ENCODE data around the gene GANAB.
A peak's percentile ranks its signal among the peaks of the same experiment; 100 is the strongest.

GANAB gene

DNA sequence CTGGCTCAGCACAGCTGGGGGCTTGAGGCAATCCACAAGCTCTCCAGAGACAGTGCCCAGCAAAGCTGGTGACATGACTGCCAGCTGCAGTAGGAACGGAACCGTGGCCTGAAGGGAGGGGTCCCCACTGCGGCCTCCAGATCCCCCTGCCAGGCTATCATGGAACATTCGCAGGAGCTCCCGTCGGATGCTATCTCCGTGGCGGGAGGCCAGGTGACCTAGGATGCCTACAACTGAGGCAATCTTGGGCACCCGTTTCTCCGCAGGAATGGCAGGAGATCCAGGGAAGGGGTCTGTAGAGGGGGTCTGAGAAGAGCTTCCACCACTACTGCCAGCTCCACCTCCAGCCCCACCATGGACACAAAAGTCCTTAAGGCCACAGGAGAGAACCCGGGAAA lies 2.6 kb upstream of the GANAB start:
- peaks cover 46% of the 10 kb centered on the region for H3K79me2 ChIP-seq (ENCODE audit: control insufficient read depth, insufficient read depth, low read length, unreplicated experiment)

DNA sequence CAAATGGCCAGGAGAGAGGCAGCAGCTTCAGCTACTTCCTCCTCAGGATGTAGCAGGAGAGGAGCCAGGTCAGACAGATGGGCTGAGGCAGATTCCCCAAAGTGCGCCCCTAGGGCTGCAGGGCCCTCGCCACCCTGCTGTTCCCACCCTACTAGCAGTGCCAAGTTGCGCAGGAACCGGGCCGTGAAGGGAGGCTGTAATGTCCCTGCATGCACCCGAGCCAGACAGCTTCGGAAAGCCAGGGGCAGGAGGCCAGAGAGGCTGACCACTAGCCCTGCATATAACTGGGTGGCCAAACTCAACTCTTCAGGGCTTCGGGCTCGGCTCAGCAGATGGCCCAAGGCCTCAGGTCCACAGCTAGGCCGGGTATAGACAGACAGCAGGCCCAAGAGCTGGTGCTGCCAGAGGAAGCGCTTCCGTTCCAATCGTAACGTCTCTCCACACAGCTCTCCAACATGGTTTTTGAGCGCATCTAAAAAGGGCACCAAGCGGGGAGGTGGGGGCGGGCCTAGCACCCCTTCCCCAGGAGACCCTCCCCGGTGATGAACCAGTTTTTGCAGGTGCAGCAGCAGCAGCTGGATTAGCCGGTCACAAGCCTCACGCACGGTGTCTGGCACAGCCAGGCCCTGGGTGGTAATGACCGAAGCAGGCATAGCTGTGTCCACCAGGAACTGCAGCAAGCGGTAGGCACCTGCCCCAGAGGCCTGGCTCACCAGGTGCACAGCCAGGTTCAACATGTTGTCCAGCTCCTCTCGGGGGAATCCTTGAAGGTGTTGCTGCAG lies 2.0 kb upstream of the GANAB start:
- Histone ChIP-seq H2AFZ (ENCODE audit: low read length, unreplicated experiment) (no peak overlapping the region), H3K4me1 (ENCODE audit: control insufficient read depth, insufficient read depth, low read length, unreplicated experiment) (peaks cover 7% of the 10 kb centered on the region), H3K79me2 (ENCODE audit: control insufficient read depth, insufficient read depth, low read length, unreplicated experiment) (peaks cover 52% of the 10 kb centered on the region), H3K4me3 (ENCODE audit: low read depth, low read length) (no peak overlapping the region), H3K27ac (ENCODE audit: low read depth, low read length) (no peak overlapping the region), H3K27me3 (ENCODE audit: insufficient read depth, low read length) (no peaks in the 10 kb centered on the region), H3K36me3 (ENCODE audit: insufficient read depth, low read length) (peaks cover 5% of the 10 kb centered on the region; the same call in 1 of the 2 replicates)

More for the DNA sequence above, 2.6 kb upstream of the GANAB start:
- Histone ChIP-seq H3K27me3 (ENCODE audit: insufficient read depth, low read length) (no peaks in the 10 kb centered on the region), H2AFZ (ENCODE audit: low read length, unreplicated experiment) (no peak overlapping the region), H3K27ac (ENCODE audit: low read depth, low read length) (no peak overlapping the region), H3K4me1 (ENCODE audit: control insufficient read depth, insufficient read depth, low read length, unreplicated experiment) (peaks cover 7% of the 10 kb centered on the region), H3K4me3 (ENCODE audit: low read depth, low read length) (no peak overlapping the region), H3K36me3 (ENCODE audit: insufficient read depth, low read length) (peaks cover 5% of the 10 kb centered on the region; the same call in 1 of the 2 replicates)

DNA sequence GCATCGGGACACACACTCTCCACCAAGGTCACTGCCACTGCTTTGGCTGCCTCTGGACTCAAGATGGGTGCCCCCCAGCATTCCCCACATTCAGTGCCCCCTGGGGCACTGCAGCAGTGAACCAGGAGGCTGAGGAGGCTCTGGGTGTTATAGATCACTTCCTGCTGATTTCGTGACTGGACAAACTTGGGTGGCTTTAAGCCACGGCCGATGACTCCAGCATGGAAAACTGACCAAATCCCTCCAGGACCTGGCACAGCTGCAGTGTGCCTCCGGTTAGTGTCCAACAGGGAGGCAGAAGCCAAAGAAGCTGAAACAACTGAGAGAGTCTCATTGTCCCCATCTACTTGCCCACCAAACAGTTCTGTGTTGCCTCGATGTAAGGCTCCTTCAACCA lies 1.2 kb upstream of the GANAB start:
- H3K27ac ChIP-seq (ENCODE audit: low read depth, low read length), result no peak overlapping the region

DNA sequence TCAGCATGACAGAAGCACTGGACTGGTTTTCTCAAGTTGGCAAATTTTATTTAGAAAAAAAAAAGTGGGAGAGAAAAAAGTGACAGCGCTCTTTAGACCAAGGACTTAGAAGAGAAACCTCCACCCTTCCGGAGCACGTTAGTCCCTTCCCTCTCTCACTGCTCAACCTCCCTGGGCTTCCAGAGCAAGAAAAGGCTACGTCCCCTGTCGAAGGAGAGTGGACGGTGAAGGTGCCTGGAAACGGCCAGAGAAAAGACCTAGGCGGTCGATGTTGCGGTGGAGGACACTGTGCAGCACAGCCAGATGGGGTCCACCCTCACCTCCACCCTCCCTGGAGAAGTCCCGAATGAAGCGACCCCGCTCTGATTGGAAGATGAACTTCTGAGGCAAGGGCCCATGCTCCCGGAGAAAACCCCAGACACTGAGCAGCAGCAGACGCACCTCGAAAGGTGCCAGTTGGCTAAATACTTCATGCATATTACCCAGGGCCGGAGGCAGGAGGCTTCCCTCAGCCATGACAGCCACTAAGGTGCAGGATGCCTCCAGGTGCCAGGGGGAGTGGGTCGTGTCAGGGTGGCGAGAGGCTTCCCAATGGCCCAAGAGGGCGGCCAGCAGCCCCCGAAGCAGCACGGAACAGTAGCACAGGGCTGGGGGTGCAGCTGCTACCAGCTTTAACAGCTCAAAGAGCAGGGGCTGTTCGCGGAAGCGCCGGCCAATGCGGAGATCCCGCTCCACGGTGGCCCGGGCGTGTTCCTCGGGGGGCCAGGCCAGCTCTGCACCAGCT lies 604 bp upstream of the GANAB start:
- H3K79me2 ChIP-seq (ENCODE audit: control insufficient read depth, insufficient read depth, low read length, unreplicated experiment), result peaks cover 53% of the 10 kb centered on the region
- H3K27me3 ChIP-seq (ENCODE audit: insufficient read depth, low read length), result no peaks in the 10 kb centered on the region
- peaks cover 10% of the 10 kb centered on the region; the same call in 1 of the 2 replicates for H3K36me3 ChIP-seq (ENCODE audit: insufficient read depth, low read length)
- H3K4me3 ChIP-seq (ENCODE audit: low read depth, low read length), result peak overlapping the region; percentile 15; the same call in 1 of the 2 replicates
- H3K4me1 ChIP-seq (ENCODE audit: control insufficient read depth, insufficient read depth, low read length, unreplicated experiment), result peaks cover 7% of the 10 kb centered on the region
- no peak overlapping the region for H2AFZ ChIP-seq (ENCODE audit: low read length, unreplicated experiment)
- 0 out of 2 replicates have a peak overlapping the region, but pooled peaks have one; percentile 11 for H3K27ac ChIP-seq (ENCODE audit: low read depth, low read length)

More for the DNA sequence above, 1.2 kb upstream of the GANAB start:
- H3K4me3 ChIP-seq (ENCODE audit: low read depth, low read length), result no peak overlapping the region
- peaks cover 54% of the 10 kb centered on the region for H3K79me2 ChIP-seq (ENCODE audit: control insufficient read depth, insufficient read depth, low read length, unreplicated experiment)
- H3K36me3 ChIP-seq (ENCODE audit: insufficient read depth, low read length), result peaks cover 9% of the 10 kb centered on the region; the same call in 1 of the 2 replicates
- H2AFZ ChIP-seq (ENCODE audit: low read length, unreplicated experiment), result no peak overlapping the region
- no peaks in the 10 kb centered on the region for H3K27me3 ChIP-seq (ENCODE audit: insufficient read depth, low read length)
- peaks cover 7% of the 10 kb centered on the region for H3K4me1 ChIP-seq (ENCODE audit: control insufficient read depth, insufficient read depth, low read length, unreplicated experiment)

DNA sequence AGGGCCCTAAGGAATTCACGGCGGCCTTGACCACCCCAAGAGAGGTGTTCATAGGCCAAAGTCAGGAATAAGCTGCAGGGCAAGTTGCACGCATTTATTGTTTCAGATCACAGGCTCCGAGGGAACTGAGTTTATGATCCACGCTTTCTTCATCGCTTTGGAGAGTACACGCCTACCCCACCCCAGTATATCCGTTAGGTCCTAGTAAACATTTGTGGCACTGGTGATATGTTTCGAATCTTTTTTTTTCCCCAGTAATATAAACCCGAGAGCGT lies 805 bp downstream of the GANAB start:
- Histone ChIP-seq H3K79me2 (ENCODE audit: control insufficient read depth, insufficient read depth, low read length, unreplicated experiment) (peaks cover 51% of the 10 kb centered on the region), H2AFZ (ENCODE audit: low read length, unreplicated experiment) (no peak overlapping the region), H3K27me3 (ENCODE audit: insufficient read depth, low read length) (no peaks in the 10 kb centered on the region), H3K4me1 (ENCODE audit: control insufficient read depth, insufficient read depth, low read length, unreplicated experiment) (peaks cover 7% of the 10 kb centered on the region), H3K36me3 (ENCODE audit: insufficient read depth, low read length) (peaks cover 10% of the 10 kb centered on the region; the same call in 1 of the 2 replicates), H3K4me3 (ENCODE audit: low read depth, low read length) (peak overlapping the region; percentile 88), H3K27ac (ENCODE audit: low read depth, low read length) (peak overlapping the region; percentile 78)

DNA sequence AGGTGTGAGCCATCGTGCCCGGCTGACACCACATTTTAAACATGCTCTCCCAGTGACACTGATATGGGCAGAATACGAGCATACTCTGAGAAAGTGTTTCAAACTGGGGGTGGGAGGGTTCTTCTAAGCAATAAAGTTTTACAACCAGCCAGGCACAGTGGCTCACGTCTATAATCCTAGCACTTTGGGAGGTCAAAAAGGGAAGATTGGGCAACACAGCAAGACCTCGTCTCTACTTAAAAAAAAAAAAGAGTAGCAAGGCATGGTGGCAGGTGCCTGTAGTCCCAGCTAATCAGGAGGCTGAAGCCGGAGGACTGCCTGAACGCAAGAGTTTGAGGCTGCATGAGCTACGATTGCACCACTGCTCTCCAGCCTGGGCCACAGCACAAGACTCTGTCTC lies 2.2 kb downstream of the GANAB start:
- no peak overlapping the region for H3K4me3 ChIP-seq (ENCODE audit: low read depth, low read length)
- peaks cover 53% of the 10 kb centered on the region for H3K79me2 ChIP-seq (ENCODE audit: control insufficient read depth, insufficient read depth, low read length, unreplicated experiment)
- no peaks in the 10 kb centered on the region for H3K27me3 ChIP-seq (ENCODE audit: insufficient read depth, low read length)
- H2AFZ ChIP-seq (ENCODE audit: low read length, unreplicated experiment), result no peak overlapping the region
- no peak overlapping the region for H3K27ac ChIP-seq (ENCODE audit: low read depth, low read length)
- H3K36me3 ChIP-seq (ENCODE audit: insufficient read depth, low read length), result peaks cover 10% of the 10 kb centered on the region; the same call in 1 of the 2 replicates
- peaks cover 7% of the 10 kb centered on the region for H3K4me1 ChIP-seq (ENCODE audit: control insufficient read depth, insufficient read depth, low read length, unreplicated experiment)

DNA sequence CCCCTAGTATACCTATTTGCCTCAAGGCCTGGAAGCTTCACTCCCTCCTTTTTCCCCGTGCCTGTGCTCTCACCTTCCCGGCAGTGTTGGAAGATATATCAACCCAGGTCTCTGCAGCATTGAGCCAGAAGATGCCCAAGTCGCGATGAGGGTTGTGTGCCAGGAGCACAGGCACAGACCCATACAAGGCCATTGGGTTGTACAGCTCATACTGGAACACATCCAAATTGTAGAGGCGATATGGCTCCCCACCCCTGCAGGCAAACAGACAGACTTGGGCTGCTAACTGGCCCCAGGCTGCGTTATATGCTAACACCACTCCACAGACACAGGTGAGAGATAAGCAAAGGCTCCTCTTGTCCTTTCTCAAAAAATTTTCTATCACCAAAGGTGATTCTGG lies 13.9 kb downstream of the GANAB start:
- no peaks in the 10 kb centered on the region for H3K27me3 ChIP-seq (ENCODE audit: insufficient read depth, low read length)
- H3K4me3 ChIP-seq (ENCODE audit: low read depth, low read length), result no peak overlapping the region
- H3K4me1 ChIP-seq (ENCODE audit: control insufficient read depth, insufficient read depth, low read length, unreplicated experiment), result no peaks in the 10 kb centered on the region
- no peaks in the 10 kb centered on the region for H3K79me2 ChIP-seq (ENCODE audit: control insufficient read depth, insufficient read depth, low read length, unreplicated experiment)
- no peak overlapping the region for H3K27ac ChIP-seq (ENCODE audit: low read depth, low read length)
- H2AFZ ChIP-seq (ENCODE audit: low read length, unreplicated experiment), result no peak overlapping the region
- peaks cover 42% of the 10 kb centered on the region for H3K36me3 ChIP-seq (ENCODE audit: insufficient read depth, low read length)

DNA sequence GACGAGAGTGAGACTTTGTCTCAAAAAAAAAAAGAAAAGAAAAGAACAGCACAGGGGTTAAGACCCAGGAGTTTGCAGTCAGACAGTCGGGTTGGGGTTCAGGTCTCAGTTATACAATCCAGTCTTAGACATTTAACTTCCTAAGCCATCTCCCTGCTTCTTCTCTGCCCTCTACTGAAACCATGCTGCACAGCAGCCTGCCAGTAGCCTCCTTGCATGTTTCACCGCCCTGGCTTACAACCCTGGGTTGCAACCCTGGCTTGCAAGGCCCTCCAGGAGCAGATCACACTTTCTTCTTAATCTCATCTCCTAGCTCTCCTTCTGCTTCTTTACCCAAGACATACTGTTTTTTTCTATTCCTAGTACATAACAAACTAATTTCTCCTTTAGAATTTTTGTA lies 18.7 kb downstream of the GANAB start:
- peaks cover 26% of the 10 kb centered on the region; the same call in 1 of the 2 replicates for H3K36me3 ChIP-seq (ENCODE audit: insufficient read depth, low read length)
- no peak overlapping the region for H3K27ac ChIP-seq (ENCODE audit: low read depth, low read length)
- no peaks in the 10 kb centered on the region for H3K79me2 ChIP-seq (ENCODE audit: control insufficient read depth, insufficient read depth, low read length, unreplicated experiment)
- no peak overlapping the region for H3K4me3 ChIP-seq (ENCODE audit: low read depth, low read length)
- H3K4me1 ChIP-seq (ENCODE audit: control insufficient read depth, insufficient read depth, low read length, unreplicated experiment), result no peaks in the 10 kb centered on the region
- H2AFZ ChIP-seq (ENCODE audit: low read length, unreplicated experiment), result no peak overlapping the region
- H3K27me3 ChIP-seq (ENCODE audit: insufficient read depth, low read length), result no peaks in the 10 kb centered on the region

DNA sequence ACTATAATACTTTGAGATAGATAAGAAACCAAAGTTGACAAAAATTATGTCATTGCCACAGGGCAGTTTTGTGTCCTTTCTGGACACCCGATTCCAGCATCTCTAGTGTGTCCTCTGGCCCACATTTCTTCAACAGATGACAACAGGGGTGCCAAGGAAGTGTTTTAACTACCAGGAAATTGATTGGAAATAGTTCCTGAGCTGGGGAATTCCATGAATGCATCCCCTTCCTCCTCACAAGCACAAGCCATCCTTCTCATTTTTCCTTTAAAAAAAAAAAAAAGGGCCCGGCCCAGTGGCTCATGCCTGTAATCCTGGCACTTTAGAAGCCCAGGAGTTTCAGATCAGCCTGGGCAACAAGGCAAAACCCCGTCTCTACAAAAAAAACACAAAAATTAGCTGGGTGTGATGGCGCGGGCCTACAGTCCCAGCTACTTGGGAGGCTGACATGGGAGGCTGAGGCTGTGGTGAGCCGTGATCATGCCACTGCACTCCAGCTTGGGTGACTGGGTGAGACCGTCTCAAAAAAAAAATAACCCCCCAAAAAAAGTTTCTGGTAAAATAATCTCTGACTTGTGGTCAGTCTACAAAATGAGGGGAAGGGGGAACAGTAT lies 23.8 kb downstream of the GANAB start:
- Histone ChIP-seq H3K4me3 (ENCODE audit: low read depth, low read length) (peak overlapping the region; percentile 85; the same call in 1 of the 2 replicates), H3K79me2 (ENCODE audit: control insufficient read depth, insufficient read depth, low read length, unreplicated experiment) (peaks cover 4% of the 10 kb centered on the region), H2AFZ (ENCODE audit: low read length, unreplicated experiment) (no peak overlapping the region), H3K27ac (ENCODE audit: low read depth, low read length) (peak overlapping the region; percentile 93), H3K36me3 (ENCODE audit: insufficient read depth, low read length) (peaks cover 4% of the 10 kb centered on the region; the same call in 1 of the 2 replicates), H3K27me3 (ENCODE audit: insufficient read depth, low read length) (no peaks in the 10 kb centered on the region), H3K4me1 (ENCODE audit: control insufficient read depth, insufficient read depth, low read length, unreplicated experiment) (peaks cover 13% of the 10 kb centered on the region)

DNA sequence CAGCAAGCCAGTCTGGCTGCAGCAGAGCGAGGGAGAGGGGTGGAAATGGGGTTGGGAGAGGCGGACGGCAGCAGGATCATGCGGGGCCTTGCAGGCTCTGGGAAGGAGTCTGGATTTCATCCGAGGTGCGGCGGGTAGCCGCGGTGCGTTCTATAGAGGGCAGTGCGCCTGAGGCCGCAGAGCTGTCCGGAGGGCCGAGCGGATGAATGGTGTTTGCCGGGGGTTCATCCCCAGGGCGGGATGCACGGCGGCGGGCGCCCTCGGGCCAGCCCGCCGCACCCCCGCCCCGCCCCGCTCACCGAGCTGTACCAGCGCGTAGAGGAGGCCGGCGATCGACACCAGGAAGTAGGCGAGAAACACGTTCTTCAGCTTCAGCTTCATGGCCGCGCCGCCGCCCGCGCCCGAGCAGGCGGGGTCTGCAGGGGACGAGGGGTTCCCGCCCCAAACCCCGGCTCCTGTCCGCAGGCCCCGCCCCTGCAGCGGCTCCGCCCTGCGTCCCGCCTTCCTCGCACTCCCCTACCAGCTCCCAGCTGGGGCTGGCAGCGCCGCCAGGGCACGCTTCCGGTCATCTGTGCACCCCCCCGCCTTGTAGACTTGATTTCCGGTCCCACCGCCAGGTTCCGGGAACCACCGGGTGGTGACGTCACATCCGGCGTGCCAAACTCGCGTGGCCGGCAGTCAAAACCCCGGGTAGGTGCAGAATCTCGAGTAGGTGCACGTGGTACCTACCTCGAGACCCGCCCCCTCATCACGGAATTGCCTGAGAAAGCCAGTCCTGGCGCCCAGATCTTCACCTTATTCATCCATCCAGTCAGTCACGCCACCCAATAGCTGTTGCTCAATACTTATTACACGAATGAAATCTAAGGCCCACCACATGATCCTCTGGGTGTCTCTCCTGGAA lies 24.6 kb downstream of the GANAB start, which contains the start of gene B3GAT3:
Gene B3GAT3 (minus strand): TSS at position 420 of the 904 bp plus-strand sequence. CDS start 39 bp downstream, at position 381.
- Histone ChIP-seq H3K27me3 (ENCODE audit: insufficient read depth, low read length) (no peaks in the 10 kb centered on the region), H3K27ac (ENCODE audit: low read depth, low read length) (peak within 1 kb of the TSS; percentile 93), H2AFZ (ENCODE audit: low read length, unreplicated experiment) (no peak within 1 kb of the TSS), H3K79me2 (ENCODE audit: control insufficient read depth, insufficient read depth, low read length, unreplicated experiment) (peaks cover 4% of the 10 kb centered on the region), H3K36me3 (ENCODE audit: insufficient read depth, low read length) (peaks cover 4% of the 10 kb centered on the region; the same call in 1 of the 2 replicates), H3K4me1 (ENCODE audit: control insufficient read depth, insufficient read depth, low read length, unreplicated experiment) (peaks cover 13% of the 10 kb centered on the region), H3K4me3 (ENCODE audit: low read depth, low read length) (peak within 1 kb of the TSS; percentile 85)
